GM06990 (cell line): ENCODE results near the gene FOXC2.

Experiments
- DNase-seq: peaks from one replicate; pipeline ENCODE4 v3.0.0-alpha.2; 2011; ENCODE audit not compliant: insufficient read length; ENCODE audit errors: extremely low read depth
- H3K27me3 ChIP-seq: replicated peaks from 2 replicates; pipeline ENCODE4 v1.6.0; 2011; ENCODE audit warnings: low read length; ENCODE audit not compliant: control insufficient read depth, insufficient read depth
- H3K36me3 ChIP-seq: 2 replicates; pipeline ENCODE4 v1.5.1; 2011; ENCODE audit warnings: low read length; ENCODE audit not compliant: control insufficient read depth, insufficient read depth
- H3K4me3 ChIP-seq: replicated peaks from 2 replicates; pipeline ENCODE4 v1.5.1; 2011; ENCODE audit warnings: low read depth, mild to moderate bottlenecking, control low read depth, low read length
- CTCF ChIP-seq: IDR thresholded peaks from 2 replicates; pipeline ENCODE4 v1.5.1; 2011; ENCODE audit warnings: low read length, control low read depth, mild to moderate bottlenecking, inconsistent platforms; ENCODE audit not compliant: insufficient read depth, poor library complexity, severe bottlenecking

FOXC2 gene

GRCh38 chr16:86554917-86555703 lies 11.5 kb upstream of the FOXC2 start, which contains the start of gene MTHFSD:
MTHFSD (minus strand) TSS chr16:86555235; CDS start chr16:86555184, 51 bp downstream.
- Histone ChIP-seq H3K36me3 (peaks cover 2% of the 10 kb centered on the region), H3K27me3 (no peaks in the 10 kb centered on the region), H3K4me3 (peak within 1 kb of the TSS; percentile 97)
- peak; percentile 92 for DNase-seq
- no peak for TF ChIP-seq CTCF

- no peak for TF ChIP-seq CTCF
- peak overlapping the region; percentile 97 for H3K4me3 ChIP-seq
- no peaks in the 10 kb centered on the region for H3K27me3 ChIP-seq
- DNase-seq: no peak
- peaks cover 1% of the 10 kb centered on the region; the same call in 1 of the 2 replicates for H3K36me3 ChIP-seq
Observed at GRCh38 chr16:86555704-86556075, 10.9 kb upstream of the FOXC2 start.

GRCh38 chr16:86556576-86556975 lies 10.1 kb upstream of the FOXC2 start:
- H3K27me3 ChIP-seq: no peaks in the 10 kb centered on the region
- TF ChIP-seq CTCF: no peak
- DNase-seq: no peak
- H3K4me3 ChIP-seq: no peak overlapping the region
- no peaks in the 10 kb centered on the region; the same call in 1 of the 2 replicates for H3K36me3 ChIP-seq

- Histone ChIP-seq H3K4me3 (no peak overlapping the region), H3K36me3 (no peaks in the 10 kb centered on the region), H3K27me3 (no peaks in the 10 kb centered on the region)
- TF ChIP-seq CTCF: no peak
- DNase-seq: no peak
Observed at GRCh38 chr16:86557587-86557986, 9.0 kb upstream of the FOXC2 start.

GRCh38 chr16:86558355-86559193 lies 8.1 kb upstream of the FOXC2 start:
- no peak for DNase-seq
- H3K36me3 ChIP-seq: no peaks in the 10 kb centered on the region
- no peaks in the 10 kb centered on the region for H3K27me3 ChIP-seq
- H3K4me3 ChIP-seq: no peak overlapping the region
- no peak for TF ChIP-seq CTCF
